ENCODE measurements around the gene CDK16.
"Not testable (repeated sequence)": the region's sequence is repeated elsewhere in the genome, so short reads cannot be mapped to it uniquely, and the experiment has no call there.

CDK16 gene

DNA sequence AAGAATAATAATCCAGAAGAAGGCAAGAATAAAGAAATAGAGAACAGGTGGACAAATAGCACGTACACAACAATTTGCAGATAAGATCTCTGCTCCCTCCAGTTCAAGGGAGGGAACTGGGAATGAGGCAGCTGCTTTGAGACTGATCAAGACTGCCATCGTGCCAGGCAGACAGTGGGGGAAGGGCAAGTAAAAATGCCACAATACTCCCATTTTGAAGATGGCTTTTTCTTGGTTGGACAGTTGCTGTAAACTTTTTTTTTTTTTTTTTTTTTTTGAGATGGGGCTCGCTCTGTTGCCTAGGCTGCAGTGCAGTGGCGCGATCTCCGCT, 31.5 kb downstream of the CDK16 start:
- DNase-seq (ENCODE audit: low read depth, low spot score): no peak

DNA sequence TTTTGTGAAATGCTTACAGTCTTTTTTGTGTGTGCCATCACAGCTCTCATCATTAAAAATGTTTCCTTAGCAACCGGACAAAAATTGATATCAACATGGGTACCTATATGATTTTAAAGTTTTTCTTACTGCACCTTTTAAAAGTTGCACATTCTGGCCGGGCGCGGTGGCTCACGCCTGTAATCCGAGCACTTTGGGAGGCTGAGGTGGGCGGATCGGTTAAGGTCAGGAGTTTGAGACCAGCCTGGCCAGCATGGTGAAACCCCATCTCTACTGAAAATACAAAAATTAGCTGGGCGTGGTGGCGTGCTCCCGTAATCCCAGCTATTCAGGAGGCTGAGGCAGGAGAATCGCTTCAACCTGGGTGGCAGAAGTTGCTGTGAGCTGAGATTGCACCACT, 39.1 kb downstream of the CDK16 start:
- not testable (repeated sequence) for DNase-seq (ENCODE audit: low read depth, low spot score)

DNA sequence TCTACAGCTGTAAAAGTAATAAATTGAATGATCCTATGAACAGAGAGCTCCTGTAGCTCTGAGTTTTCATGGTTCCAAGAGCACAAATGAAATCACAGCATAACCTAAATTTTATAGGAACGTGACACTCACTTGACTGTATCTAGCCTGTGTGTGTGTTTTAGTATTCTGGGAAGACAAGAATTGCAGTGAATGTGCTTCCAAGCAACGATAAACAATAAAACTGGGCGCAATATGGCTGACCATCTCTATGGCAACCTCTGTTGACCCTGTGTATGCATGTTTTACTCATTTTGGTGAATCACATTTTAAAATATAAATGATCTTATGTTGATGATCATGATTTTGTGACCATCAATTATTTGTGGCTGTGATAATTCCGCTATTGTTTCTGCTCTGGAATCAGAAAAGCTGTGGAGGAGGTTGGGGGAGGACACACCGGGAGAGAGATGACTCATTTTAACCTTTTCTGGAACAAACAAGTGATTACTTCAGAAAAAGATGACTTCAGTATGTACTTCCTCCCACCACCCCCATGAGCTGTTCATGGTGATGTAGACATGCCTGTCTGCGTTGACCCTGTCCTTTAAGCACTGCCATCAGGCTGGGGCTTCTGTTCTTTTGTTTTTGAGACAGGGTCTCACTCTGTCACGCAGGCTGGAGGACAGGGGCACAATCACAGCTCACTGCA, 46.1 kb downstream of the CDK16 start:
- DNase-seq (ENCODE audit: low read depth, low spot score): no peak

DNA sequence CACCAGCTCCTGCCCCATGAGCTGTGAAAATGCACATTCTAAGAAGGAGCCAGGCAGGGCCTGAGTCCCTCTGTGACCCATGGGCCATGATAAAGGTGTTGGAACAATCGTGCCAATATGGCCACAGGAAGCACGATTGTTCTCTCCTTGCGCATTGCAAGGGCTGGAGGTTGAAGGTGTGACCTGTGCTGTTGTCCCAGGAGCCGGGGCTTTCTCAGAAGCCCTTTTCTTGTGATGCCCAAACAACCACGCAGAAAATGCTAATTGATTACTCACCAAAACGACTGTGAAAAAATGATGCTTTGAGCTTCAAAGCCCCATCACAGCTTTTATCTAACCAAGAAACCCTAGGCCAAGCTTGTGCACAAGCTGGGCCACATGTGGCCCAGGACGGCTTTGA, 48.2 kb downstream of the CDK16 start:
- DNase-seq (ENCODE audit: low read depth, low spot score): no peak

DNA sequence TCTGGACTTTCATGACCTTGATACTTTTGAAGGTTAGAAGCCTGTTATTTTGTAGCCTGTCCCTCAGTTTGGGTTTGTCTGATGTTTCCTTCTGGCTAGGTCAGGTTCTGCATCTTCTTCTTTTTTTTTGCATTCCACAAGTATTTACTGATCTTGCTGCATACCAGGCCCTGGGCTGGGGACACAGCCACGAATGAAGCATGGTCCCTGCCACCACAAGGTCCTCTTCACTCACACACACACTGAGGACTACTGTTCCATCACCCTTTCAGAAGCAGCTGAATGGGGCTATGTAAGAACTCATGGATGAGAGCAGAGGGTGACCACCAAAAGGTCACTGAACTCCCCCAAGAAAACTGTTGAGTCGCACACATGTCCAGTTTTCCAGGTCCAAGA, 53.5 kb downstream of the CDK16 start:
- no peak for DNase-seq (ENCODE audit: low read depth, low spot score)

DNA sequence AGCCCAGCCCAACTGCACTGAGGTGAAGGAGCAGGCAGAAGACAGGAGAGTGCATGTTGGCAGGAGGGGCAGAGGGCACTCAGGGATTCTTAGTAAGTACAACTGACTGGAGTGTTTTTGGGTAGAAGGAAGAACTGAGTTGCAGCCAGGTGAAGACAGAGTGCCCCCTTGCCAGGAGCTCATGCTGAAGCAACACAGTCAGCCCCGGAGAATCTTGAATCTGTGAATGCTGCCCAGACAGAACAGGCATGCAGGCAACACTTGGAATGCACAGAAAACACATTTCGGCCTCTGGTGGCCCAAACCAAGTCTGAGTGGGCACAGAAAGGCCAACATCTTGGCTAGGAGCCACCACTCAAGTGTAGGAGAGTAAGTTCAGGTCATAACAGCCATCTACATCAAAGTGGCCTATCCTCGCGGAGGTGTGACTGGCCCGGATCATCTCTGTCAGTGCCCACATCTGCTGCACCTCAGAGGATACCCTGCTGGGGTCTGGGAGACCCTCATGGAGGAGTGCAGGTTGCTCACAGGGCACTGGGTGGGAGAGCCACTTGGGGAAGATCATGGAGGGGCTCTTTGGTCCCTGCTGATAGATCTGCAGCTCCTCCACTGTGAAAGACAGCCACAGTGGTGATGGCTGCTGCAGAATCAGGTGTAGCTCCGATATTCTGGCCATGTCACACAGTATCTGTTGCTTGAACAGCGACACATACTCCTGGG, 54.7 kb downstream of the CDK16 start:
- DNase-seq (ENCODE audit: low read depth, low spot score): no peak

DNA sequence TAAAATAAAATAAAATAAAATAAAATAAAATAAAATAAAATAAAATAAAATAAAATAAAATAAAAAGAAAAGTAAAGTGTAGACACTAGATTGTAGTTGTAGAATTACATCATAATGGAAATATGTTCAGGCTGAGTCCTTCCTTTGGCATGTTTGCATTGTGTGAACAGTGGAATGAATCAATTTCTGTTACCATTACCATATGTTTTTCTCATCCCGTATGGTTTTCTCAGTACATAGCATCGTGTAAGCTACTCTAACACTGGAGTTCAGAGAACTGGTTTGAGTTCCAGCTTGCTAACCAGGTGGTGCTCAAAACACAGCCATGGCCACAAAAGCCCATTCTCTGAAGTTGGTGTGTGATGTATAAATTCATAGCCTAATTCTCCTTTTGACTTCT, 60.2 kb downstream of the CDK16 start:
- no peak for DNase-seq (ENCODE audit: low read depth, low spot score)
